PC-9 (cell line): ENCODE measurements around the gene LAMA2. TPM values are rescaled to one million over a fixed set of nuclear protein-coding genes. Genes with fewer than 3 reads are reported as not detected.

Experiments
- BruUV-seq: library from RNA; stranded (reverse); fragments of 400-500 nt; replicated peaks from 2 replicates; lab custom pipeline; 2021; lab: Mats Ljungman, UMichigan
- CTCF ChIA-PET: fragments of 300-600 bp; sonication (Branson Sonifier 250); formaldehyde crosslinking; loops from one replicate; lab custom pipeline; 2022; ENCODE audit warnings: antibody characterized with exemption; lab: Charles Lee
- POLR2A ChIA-PET: fragments of 300-600 bp; sonication (Branson Sonifier 250); formaldehyde crosslinking; loops from one replicate; lab custom pipeline; 2022; ENCODE audit warnings: antibody characterized with exemption; ENCODE audit not compliant: unreplicated experiment; lab: Charles Lee
- DNase-seq, 2 experiments: peaks; one replicate each; pipeline versions ENCODE4 v3.0.0 to v3.0.0-alpha.2; 2015 to 2022; ENCODE audit warnings: mixed read lengths in 1 of 2
- H2AFZ ChIP-seq: fragments of 200-600 bp; sonication (generic); 2 replicates; pipeline ENCODE4 v1.8.1; 2017; ENCODE audit warnings: antibody characterized with exemption
- H3F3A ChIP-seq: fragments of 200-600 bp; sonication (generic); 2 replicates; pipeline ENCODE4 v1.8.1; 2017; ENCODE audit warnings: antibody characterized with exemption, mild to moderate bottlenecking, low read depth; ENCODE audit not compliant: insufficient read depth
- H3K27ac ChIP-seq: fragments of 200-600 bp; sonication (generic); 2 replicates; pipeline ENCODE4 v1.6.1; 2016; ENCODE audit warnings: mixed run types
- H3K27me3 ChIP-seq: fragments of 200-600 bp; sonication (generic); 2 replicates; pipeline ENCODE4 v1.6.1; 2016; ENCODE audit warnings: low read depth, mixed run types; ENCODE audit not compliant: insufficient read depth
- H3K36me3 ChIP-seq: fragments of 200-600 bp; sonication (generic); 2 replicates; pipeline ENCODE4 v1.6.1; 2016; ENCODE audit warnings: low read depth, mixed run types
- H3K4me1 ChIP-seq: fragments of 200-600 bp; sonication (generic); replicated peaks from 2 replicates; pipeline ENCODE4 v1.6.1; 2016; ENCODE audit warnings: mixed run types; ENCODE audit not compliant: insufficient read depth
- H3K4me2 ChIP-seq: fragments of 200-600 bp; sonication (generic); 2 replicates; pipeline ENCODE4 v1.6.1; 2017; ENCODE audit warnings: mixed run types
- H3K4me3 ChIP-seq: fragments of 200-600 bp; sonication (generic); 2 replicates; pipeline ENCODE4 v1.6.1; 2016; ENCODE audit warnings: mixed run types
- H3K79me2 ChIP-seq: fragments of 200-600 bp; sonication (generic); 2 replicates; pipeline ENCODE4 v1.6.1; 2017; ENCODE audit warnings: low read depth, mixed run types
- H3K9me2 ChIP-seq: fragments of 200-600 bp; sonication (generic); 2 replicates; pipeline ENCODE4 v1.8.1; 2017; ENCODE audit warnings: mild to moderate bottlenecking; ENCODE audit not compliant: insufficient read depth
- H3K9me3 ChIP-seq: fragments of 200-600 bp; sonication (generic); 2 replicates; pipeline ENCODE4 v1.8.1; 2016; ENCODE audit warnings: low read depth; ENCODE audit not compliant: insufficient read depth
- H4K20me1 ChIP-seq: fragments of 200-600 bp; sonication (generic); 2 replicates; pipeline ENCODE4 v1.8.1; 2017; ENCODE audit not compliant: insufficient read depth
- EZH2 ChIP-seq: fragments of 200-600 bp; sonication (generic); IDR thresholded peaks from 2 replicates; pipeline ENCODE4 v1.8.0; 2017; ENCODE audit warnings: antibody characterized with exemption, low read depth
- intact Hi-C: fragments of 100-400 bp; cut with micrococcal nuclease; formaldehyde crosslinking; loops from one replicate; pipeline ENCODE4 v1.10.0; 2022; ENCODE audit not compliant: unreplicated experiment
- total RNA-seq: library from RNA; stranded (reverse); gene quantifications from 2 replicates; pipeline ENCODE4 v1.2.3, GENCODE V29; 2021
- TF ChIP-seq, protein P1 (sequence below): fragments of 200-600 bp; sonication (generic); conservative IDR thresholded peaks from 2 replicates; pipeline ENCODE4 v1.6.1; 2017; ENCODE audit warnings: mixed run types, antibody characterized with exemption, mild to moderate bottlenecking, moderate library complexity

LAMA2 gene
- total RNA-seq, 1 experiment from 2014 or later: 2.8 TPM

DNA sequence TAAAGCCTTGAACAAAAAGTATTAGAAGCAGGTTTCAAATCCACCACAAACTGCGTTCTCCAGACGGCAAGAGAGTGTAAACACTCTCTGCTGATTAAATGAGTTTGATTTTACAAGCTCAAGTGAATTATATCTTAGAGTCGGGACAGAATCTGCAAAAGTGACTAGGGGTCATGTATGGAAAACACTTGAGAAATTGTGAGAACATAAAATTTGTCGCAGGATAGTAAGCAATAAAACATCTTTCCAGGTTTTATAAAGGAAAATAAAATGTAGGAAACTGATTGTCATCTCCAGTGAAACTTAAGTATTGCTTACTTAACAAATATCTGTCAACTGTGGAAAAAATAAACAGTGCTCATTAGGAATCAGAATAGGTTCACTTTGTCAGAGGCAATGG, 452.9 kb downstream of the LAMA2 start:
- H3K79me2 ChIP-seq: no peaks in the 10 kb centered on the region
- no peaks in the 10 kb centered on the region for H3F3A ChIP-seq
- intact Hi-C loops: no loop called here
- TF ChIP-seq EZH2: no peak
- TF ChIP-seq, protein P1, sequence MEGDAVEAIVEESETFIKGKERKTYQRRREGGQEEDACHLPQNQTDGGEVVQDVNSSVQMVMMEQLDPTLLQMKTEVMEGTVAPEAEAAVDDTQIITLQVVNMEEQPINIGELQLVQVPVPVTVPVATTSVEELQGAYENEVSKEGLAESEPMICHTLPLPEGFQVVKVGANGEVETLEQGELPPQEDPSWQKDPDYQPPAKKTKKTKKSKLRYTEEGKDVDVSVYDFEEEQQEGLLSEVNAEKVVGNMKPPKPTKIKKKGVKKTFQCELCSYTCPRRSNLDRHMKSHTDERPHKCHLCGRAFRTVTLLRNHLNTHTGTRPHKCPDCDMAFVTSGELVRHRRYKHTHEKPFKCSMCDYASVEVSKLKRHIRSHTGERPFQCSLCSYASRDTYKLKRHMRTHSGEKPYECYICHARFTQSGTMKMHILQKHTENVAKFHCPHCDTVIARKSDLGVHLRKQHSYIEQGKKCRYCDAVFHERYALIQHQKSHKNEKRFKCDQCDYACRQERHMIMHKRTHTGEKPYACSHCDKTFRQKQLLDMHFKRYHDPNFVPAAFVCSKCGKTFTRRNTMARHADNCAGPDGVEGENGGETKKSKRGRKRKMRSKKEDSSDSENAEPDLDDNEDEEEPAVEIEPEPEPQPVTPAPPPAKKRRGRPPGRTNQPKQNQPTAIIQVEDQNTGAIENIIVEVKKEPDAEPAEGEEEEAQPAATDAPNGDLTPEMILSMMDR: no peak
- H2AFZ ChIP-seq: no peak overlapping the region
- POLR2A ChIA-PET: no interaction called here
- no peaks in the 10 kb centered on the region for H3K36me3 ChIP-seq
- H3K9me3 ChIP-seq: peaks cover 3% of the 10 kb centered on the region; the same call in 1 of the 2 replicates
- no peak overlapping the region for H3K27ac ChIP-seq
- no peaks in the 10 kb centered on the region for H4K20me1 ChIP-seq
- no TSS peak for BruUV-seq
- H3K27me3 ChIP-seq: no peaks in the 10 kb centered on the region
- no peak overlapping the region for H3K4me2 ChIP-seq
- no peaks in the 10 kb centered on the region for H3K4me1 ChIP-seq
- CTCF ChIA-PET: no interaction called here
- H3K4me3 ChIP-seq: no peak overlapping the region
- no peaks in the 10 kb centered on the region for H3K9me2 ChIP-seq
- no peak for DNase-seq

DNA sequence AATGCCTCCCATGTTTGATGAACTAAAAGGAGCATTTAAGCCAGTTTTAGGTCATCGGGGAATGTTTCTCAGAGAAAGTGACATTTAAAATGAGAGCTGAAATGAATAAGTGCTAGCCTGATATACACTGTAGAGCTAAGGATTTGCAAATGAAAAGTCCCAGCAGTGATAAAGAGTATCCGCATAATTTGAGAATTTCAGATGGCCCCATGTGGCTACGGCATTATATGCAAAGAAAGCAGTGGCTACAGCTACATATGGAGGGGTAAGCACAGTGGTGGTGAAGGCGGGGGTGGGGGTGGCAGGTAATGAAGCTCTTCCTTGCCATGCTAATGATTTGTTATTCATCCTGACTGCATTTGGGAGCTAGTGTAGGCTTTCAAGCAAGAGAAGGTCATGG, 455.7 kb downstream of the LAMA2 start:
- H2AFZ ChIP-seq: no peak overlapping the region
- no peaks in the 10 kb centered on the region for H3K79me2 ChIP-seq
- TF ChIP-seq EZH2: no peak
- BruUV-seq: no TSS peak
- no peaks in the 10 kb centered on the region for H3K9me3 ChIP-seq
- no peaks in the 10 kb centered on the region for H3K36me3 ChIP-seq
- H3K9me2 ChIP-seq: no peaks in the 10 kb centered on the region
- H3K4me2 ChIP-seq: no peak overlapping the region
- DNase-seq: no peak
- H3F3A ChIP-seq: no peaks in the 10 kb centered on the region
- H4K20me1 ChIP-seq: no peaks in the 10 kb centered on the region
- ChIA-PET CTCF (no interaction called here), POLR2A (no interaction called here)
- no peaks in the 10 kb centered on the region for H3K4me1 ChIP-seq
- no peak overlapping the region for H3K27ac ChIP-seq
- intact Hi-C loops: no loop called here
- no peaks in the 10 kb centered on the region for H3K27me3 ChIP-seq
- no peak overlapping the region for H3K4me3 ChIP-seq

DNA sequence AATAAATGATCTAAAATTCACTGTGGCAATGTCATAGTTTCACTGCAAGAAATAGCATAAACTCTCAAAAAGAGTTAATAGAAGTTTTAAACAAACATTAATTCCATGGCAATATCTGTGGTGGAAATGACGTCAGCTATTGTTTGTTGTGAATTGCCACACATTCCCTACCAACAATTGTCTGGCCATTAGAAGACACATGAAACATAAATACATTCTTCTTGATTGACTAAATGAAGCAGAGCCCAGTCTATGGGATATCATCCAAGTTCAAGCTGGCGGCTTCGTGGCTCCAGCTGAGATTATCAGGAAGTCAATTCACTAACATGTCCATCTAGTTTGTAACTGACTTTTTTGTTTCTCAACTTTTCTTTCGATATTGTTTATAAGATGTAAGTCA, 458.0 kb downstream of the LAMA2 start:
- no peaks in the 10 kb centered on the region for H3K9me3 ChIP-seq
- BruUV-seq: no TSS peak
- H3K4me3 ChIP-seq: no peak overlapping the region
- no peak overlapping the region for H3K4me2 ChIP-seq
- ChIA-PET POLR2A (no interaction called here), CTCF (no interaction called here)
- no peaks in the 10 kb centered on the region for H3K9me2 ChIP-seq
- peak in 1 of 2 experiments; percentile 46 for DNase-seq
- no peaks in the 10 kb centered on the region for H4K20me1 ChIP-seq
- intact Hi-C loops: no loop called here
- H3F3A ChIP-seq: no peaks in the 10 kb centered on the region
- no peaks in the 10 kb centered on the region for H3K36me3 ChIP-seq
- H2AFZ ChIP-seq: no peak overlapping the region
- H3K27me3 ChIP-seq: no peaks in the 10 kb centered on the region
- no peaks in the 10 kb centered on the region for H3K79me2 ChIP-seq
- H3K27ac ChIP-seq: no peak overlapping the region
- no peaks in the 10 kb centered on the region for H3K4me1 ChIP-seq
- TF ChIP-seq, protein P1: no peak
- no peak for TF ChIP-seq EZH2

DNA sequence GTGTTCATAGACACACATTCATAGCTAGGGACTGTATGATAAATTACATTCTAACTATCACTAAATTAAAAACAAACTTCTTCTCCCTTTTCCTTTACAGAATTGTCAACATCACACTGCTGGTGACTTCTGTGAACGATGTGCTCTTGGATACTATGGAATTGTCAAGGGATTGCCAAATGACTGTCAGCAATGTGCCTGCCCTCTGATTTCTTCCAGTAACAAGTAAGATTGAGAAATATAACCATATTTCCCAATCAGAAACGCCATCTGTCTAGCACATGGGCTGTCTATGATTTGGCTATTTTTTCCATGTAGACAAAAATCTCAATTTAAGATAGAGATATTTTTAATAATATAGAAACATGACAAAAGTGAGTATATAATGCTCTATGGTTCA, 459.3 kb downstream of the LAMA2 start:
- Histone ChIP-seq H3K4me1 (no peaks in the 10 kb centered on the region), H3K27me3 (no peaks in the 10 kb centered on the region), H2AFZ (no peak overlapping the region), H3K9me3 (no peaks in the 10 kb centered on the region), H3K36me3 (no peaks in the 10 kb centered on the region), H3K79me2 (no peaks in the 10 kb centered on the region), H3F3A (no peaks in the 10 kb centered on the region), H4K20me1 (no peaks in the 10 kb centered on the region), H3K9me2 (no peaks in the 10 kb centered on the region), H3K4me3 (no peak overlapping the region), H3K4me2 (no peak overlapping the region), H3K27ac (no peak overlapping the region)
- ChIA-PET CTCF (no interaction called here), POLR2A (no interaction called here)
- intact Hi-C loops: no loop called here
- TF ChIP-seq EZH2: no peak
- TF ChIP-seq, protein P1: no peak
- BruUV-seq: no TSS peak
- DNase-seq: no peak
